HUES48 (cell line): Measurements from ENCODE around the gene CARD10.

ENCODE experiments used
- H3K27ac ChIP-seq: one replicate; pipeline ENCODE4 v1.7.0; 2013; ENCODE audit warnings: low read depth, low read length, inconsistent platforms
- H3K27me3 ChIP-seq: 2 replicates; pipeline ENCODE4 v1.6.1; 2013; ENCODE audit warnings: mild to moderate bottlenecking, low read length; ENCODE audit not compliant: control insufficient read depth, insufficient read depth
- H3K36me3 ChIP-seq: 2 replicates; pipeline ENCODE4 v1.6.1; 2013; ENCODE audit warnings: low read length; ENCODE audit not compliant: control insufficient read depth, insufficient read depth
- H3K4me1 ChIP-seq: 2 replicates; pipeline ENCODE4 v1.6.1; 2013; ENCODE audit warnings: mild to moderate bottlenecking, low read length; ENCODE audit not compliant: control insufficient read depth, insufficient read depth
- H3K4me3 ChIP-seq: 2 replicates; pipeline ENCODE4 v1.5.1; 2013; ENCODE audit warnings: mild to moderate bottlenecking, low read depth, low read length
- H3K9ac ChIP-seq: 2 replicates; pipeline ENCODE4 v1.6.1; 2013; ENCODE audit warnings: mild to moderate bottlenecking, low read depth, low read length, moderate library complexity
- H3K9me3 ChIP-seq: 2 replicates; pipeline ENCODE4 v1.6.1; 2013; ENCODE audit warnings: low read length; ENCODE audit not compliant: control insufficient read depth, insufficient read depth

Gene CARD10

DNA sequence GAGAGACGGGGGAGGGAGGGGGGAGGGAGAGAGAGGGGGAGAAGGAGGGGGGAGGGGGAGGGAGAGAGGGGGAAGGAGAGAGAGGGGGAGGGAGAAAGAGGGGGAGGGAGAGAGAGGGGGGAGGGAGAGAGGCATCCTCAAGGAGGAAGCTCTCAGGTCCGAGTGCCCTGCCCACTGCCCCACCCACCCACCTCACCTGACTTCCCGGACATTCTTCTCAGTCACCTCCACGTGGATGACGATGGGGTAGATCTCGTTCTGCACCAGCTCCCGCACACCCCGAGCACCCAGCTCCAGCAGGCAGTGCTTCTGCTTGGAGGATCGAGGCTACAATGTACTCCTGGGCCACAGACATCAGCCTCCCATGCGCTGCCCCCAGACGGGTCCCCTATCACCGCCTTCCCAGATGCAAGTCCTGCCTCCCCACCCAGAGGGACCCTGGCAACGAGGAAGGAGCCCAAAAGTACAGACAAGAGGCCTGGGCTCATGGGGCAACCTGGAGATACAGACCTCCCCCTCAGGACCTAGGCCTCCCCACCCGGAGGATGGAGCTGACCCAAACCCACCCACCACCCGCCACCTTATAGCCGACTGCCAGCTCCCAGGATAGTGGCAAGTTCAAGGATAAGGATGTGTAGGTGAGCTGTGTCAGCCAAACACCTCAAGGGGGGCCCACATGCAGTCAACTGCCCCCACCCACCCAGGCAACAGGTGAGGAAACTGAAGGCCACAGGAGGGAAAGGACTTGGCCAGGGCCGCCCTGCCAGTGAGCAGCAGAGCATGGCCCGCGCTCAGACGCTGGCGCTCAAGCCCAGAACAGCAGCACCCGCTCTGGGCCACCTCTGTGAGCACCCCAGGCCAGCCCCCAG lies 27.4 kb downstream of the CARD10 start:
- Histone ChIP-seq H3K36me3 (no peaks in the 10 kb centered on the region; the same call in 1 of the 2 replicates), H3K4me3 (no peak overlapping the region), H3K9me3 (no peaks in the 10 kb centered on the region), H3K27me3 (no peaks in the 10 kb centered on the region), H3K4me1 (peaks cover 4% of the 10 kb centered on the region; the same call in 1 of the 2 replicates), H3K9ac (no peak overlapping the region), H3K27ac (no peak overlapping the region)

DNA sequence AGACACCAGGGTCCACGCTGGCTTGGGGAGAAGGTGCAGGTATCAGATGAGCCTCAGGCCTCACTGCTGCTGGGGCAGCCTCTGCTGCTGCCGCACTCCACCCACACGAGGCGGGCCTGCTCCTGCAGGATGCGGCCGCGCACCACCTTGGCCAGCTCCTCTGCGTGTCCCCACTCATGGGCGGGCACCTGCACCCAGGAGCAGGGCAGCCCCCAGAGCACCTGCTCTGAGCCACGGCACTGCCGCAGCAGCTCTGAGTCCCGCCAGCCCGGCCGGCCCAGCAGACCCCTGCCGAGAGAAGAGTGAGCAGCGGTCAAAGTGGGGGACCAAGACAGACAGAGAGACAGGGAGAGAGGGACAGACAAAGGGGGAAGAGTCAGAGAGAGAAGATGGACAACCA lies 28.1 kb downstream of the CARD10 start:
- no peaks in the 10 kb centered on the region for H3K9me3 ChIP-seq
- no peak overlapping the region for H3K9ac ChIP-seq
- H3K4me1 ChIP-seq: peaks cover 4% of the 10 kb centered on the region; the same call in 1 of the 2 replicates
- no peaks in the 10 kb centered on the region; the same call in 1 of the 2 replicates for H3K36me3 ChIP-seq
- no peak overlapping the region for H3K27ac ChIP-seq
- H3K4me3 ChIP-seq: no peak overlapping the region
- H3K27me3 ChIP-seq: no peaks in the 10 kb centered on the region

DNA sequence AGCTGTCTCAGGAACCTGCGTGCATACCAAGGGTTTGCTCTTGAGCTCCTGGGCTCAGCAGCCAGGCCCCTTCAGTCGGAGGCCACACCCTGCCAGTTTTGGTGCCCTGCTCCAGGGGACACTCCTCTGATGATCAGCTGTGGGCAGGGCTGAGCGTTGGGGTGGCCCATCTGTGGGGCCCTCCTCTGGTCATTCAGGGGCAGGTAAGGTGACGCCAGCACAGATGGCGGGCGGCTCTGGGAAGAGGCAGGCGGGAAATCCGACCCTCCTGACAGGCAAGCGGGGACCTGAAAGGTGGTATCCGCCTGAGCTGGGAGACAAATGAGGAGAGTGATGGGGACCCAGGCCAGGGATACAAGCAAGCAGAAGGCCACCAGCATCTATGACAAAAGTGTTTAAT lies 29.2 kb downstream of the CARD10 start:
- Histone ChIP-seq H3K36me3 (no peaks in the 10 kb centered on the region; the same call in 1 of the 2 replicates), H3K9ac (no peak overlapping the region), H3K9me3 (no peaks in the 10 kb centered on the region), H3K4me3 (no peak overlapping the region), H3K27me3 (no peaks in the 10 kb centered on the region), H3K27ac (no peak overlapping the region), H3K4me1 (peaks cover 9% of the 10 kb centered on the region; the same call in 1 of the 2 replicates)

DNA sequence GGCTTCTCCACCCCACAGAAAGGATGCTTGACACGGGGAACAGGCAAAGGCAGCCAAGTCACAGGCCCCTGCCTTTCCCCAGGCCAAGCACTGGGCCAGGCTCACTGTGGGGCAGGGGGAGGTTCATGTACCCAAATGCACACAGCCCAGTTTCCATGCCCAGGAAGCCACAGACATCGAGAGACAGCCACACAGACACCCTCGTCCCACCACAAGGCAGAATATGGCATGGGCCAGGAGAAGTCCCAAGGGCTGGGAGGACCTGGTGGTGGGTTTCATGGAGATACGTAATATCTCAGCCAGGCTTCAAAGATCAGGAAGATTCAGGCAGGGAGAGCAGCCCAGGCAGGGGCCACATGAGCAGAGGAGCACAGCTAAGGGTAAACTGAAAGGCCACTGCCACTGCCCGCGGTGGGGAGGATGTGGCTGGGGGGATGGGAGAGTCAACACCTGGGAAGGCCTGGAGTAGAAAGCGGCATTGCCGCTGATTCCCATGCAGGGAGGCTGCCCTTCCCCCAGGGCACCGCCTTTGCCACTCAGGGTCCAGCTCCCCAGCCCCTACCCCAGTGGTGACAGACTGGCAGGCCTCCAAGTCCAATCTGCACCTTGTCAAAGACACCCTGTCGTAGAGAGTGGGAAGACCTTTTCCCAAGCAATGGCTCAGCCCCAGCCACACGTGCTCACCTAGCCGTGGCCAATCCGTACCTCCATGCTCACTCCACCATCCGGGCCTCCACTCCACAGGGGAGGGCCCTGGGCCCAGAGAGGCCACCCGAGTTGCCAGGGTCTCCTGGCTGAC lies 30.7 kb downstream of the CARD10 start:
- no peak overlapping the region for H3K27ac ChIP-seq
- no peaks in the 10 kb centered on the region; the same call in 1 of the 2 replicates for H3K36me3 ChIP-seq
- no peak overlapping the region for H3K4me3 ChIP-seq
- no peaks in the 10 kb centered on the region for H3K9me3 ChIP-seq
- H3K27me3 ChIP-seq: no peaks in the 10 kb centered on the region
- H3K9ac ChIP-seq: no peak overlapping the region
- H3K4me1 ChIP-seq: peaks cover 9% of the 10 kb centered on the region; the same call in 1 of the 2 replicates

DNA sequence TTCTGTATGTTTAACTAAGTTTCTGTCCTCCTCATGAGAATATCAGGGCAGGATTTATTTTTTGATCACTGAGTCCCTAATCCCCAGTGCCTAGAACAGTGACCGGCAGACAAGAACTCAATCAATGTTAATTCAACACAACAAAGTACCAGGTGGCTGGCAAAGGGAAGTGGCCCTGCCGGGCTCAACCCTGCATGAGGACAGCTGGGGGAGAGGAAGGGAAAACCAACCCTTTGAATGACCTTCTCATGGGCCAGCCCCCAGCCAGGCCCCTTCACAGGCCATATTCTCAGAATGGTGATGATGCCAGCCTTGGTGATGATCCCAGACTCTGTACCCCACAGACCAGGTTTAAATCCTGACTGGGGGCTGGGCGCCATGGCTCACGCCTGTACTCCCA lies 31.6 kb downstream of the CARD10 start:
- H3K27me3 ChIP-seq: no peaks in the 10 kb centered on the region
- H3K9ac ChIP-seq: no peak overlapping the region
- peaks cover 9% of the 10 kb centered on the region; the same call in 1 of the 2 replicates for H3K4me1 ChIP-seq
- H3K27ac ChIP-seq: no peak overlapping the region
- H3K36me3 ChIP-seq: no peaks in the 10 kb centered on the region; the same call in 1 of the 2 replicates
- H3K9me3 ChIP-seq: no peaks in the 10 kb centered on the region
- H3K4me3 ChIP-seq: no peak overlapping the region

DNA sequence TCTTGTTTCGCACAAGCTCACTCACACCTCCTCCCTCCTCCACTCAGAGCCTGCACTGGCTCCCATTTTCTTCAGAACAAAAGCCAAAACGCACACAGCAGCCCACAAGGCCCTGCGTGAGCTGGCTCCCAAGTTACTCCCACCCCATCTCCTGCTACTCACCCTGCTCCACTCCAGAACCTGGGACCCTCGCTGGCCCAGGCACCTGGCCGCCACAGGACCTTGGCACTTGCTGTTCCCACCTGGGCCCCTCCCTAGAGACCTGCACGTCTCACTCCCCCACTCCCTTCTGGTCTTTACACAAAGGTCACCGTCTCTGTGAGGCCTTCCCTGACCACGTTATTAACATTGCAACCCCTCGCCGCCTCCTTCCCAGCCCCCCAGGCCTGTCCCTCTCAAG lies 32.1 kb downstream of the CARD10 start:
- Histone ChIP-seq H3K36me3 (no peaks in the 10 kb centered on the region; the same call in 1 of the 2 replicates), H3K9ac (no peak overlapping the region), H3K27me3 (no peaks in the 10 kb centered on the region), H3K4me3 (no peak overlapping the region), H3K27ac (no peak overlapping the region), H3K9me3 (no peaks in the 10 kb centered on the region), H3K4me1 (peaks cover 9% of the 10 kb centered on the region; the same call in 1 of the 2 replicates)

DNA sequence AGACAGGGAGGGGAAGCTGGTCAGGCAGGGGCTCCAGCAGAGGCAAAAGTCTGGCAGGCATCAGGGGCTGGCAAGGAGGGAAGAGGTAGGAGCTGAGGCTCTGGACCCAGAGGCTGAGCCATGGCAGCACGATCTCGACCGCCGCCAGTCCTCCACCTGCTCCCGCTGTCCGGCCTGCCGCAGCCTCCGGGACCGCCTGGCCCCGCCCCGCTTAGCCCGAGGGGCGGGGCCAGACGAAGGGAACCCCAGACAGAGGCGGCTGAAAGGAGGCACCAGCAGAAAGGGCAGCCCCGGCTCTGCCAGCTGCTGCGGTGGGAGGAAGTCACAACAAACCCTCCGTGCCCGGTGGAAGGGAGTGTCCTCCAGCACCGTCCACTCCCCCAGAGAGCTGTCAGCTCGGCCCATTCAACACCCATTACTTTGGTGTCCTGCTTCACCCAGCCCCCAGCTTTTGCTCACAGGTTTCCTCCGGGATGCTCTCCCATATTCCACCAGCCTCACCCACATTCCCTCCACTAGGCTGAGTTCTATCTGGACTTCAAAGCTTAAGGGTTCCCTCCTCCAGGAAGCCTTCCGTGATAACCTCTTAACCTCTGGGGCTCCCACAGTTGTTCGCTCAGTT lies 32.9 kb downstream of the CARD10 start, which contains the start of gene MFNG:
Gene MFNG (minus strand): TSS at position 161 of the 622 bp plus-strand sequence. CDS start 207 bp downstream, outside the sequence.
- peak within 1 kb of the TSS; percentile 35; the same call in 1 of the 2 replicates for H3K4me3 ChIP-seq
- peaks cover 9% of the 10 kb centered on the region; the same call in 1 of the 2 replicates for H3K4me1 ChIP-seq
- H3K36me3 ChIP-seq: no peaks in the 10 kb centered on the region; the same call in 1 of the 2 replicates
- no peaks in the 10 kb centered on the region for H3K27me3 ChIP-seq
- no peaks in the 10 kb centered on the region for H3K9me3 ChIP-seq
- no peak within 1 kb of the TSS for H3K9ac ChIP-seq
- no peak within 1 kb of the TSS for H3K27ac ChIP-seq

DNA sequence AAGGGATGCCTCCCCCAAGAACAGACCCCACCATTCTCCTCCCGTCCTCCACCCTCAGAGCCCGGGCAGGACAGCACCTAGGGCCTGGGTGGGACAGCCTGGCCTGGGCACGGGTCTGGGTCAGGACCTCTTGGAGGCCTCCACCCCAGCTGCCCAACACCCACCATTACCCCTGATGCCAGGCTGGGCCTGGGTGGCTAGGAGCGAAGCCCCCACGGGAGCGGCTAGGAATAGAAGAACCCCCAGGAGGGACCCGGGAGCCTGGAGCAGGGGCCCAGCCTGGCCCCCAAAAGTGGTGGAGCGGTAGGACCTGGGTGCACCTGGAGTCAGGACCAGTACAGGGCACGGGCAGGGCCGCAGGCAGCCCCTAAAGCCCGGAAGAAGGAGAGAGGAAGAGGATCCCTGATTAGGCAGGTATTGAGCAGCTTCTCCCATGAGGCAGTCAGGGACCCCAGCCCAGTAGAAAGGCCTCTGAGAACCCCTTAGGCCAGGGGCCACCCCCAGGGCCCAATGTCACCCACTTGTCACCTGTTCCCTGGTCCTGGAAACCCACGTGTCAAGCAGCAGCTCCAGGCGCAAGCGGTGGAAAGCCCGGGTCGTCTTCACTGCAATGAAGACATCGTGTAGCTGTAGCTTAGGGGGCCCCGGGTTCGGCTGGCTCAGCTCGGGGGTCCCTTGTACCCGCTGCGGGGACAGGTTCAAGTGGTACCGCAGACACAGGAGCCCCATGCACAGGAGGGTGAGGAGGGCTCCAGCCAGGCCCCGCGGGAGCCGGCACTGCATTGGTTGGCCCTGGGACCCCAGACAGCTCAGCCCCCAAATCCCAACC lies 33.6 kb downstream of the CARD10 start:
- no peaks in the 10 kb centered on the region for H3K9me3 ChIP-seq
- no peaks in the 10 kb centered on the region; the same call in 1 of the 2 replicates for H3K36me3 ChIP-seq
- H3K9ac ChIP-seq: no peak overlapping the region
- H3K4me3 ChIP-seq: no peak overlapping the region
- H3K4me1 ChIP-seq: peaks cover 9% of the 10 kb centered on the region; the same call in 1 of the 2 replicates
- H3K27me3 ChIP-seq: no peaks in the 10 kb centered on the region
- no peak overlapping the region for H3K27ac ChIP-seq

DNA sequence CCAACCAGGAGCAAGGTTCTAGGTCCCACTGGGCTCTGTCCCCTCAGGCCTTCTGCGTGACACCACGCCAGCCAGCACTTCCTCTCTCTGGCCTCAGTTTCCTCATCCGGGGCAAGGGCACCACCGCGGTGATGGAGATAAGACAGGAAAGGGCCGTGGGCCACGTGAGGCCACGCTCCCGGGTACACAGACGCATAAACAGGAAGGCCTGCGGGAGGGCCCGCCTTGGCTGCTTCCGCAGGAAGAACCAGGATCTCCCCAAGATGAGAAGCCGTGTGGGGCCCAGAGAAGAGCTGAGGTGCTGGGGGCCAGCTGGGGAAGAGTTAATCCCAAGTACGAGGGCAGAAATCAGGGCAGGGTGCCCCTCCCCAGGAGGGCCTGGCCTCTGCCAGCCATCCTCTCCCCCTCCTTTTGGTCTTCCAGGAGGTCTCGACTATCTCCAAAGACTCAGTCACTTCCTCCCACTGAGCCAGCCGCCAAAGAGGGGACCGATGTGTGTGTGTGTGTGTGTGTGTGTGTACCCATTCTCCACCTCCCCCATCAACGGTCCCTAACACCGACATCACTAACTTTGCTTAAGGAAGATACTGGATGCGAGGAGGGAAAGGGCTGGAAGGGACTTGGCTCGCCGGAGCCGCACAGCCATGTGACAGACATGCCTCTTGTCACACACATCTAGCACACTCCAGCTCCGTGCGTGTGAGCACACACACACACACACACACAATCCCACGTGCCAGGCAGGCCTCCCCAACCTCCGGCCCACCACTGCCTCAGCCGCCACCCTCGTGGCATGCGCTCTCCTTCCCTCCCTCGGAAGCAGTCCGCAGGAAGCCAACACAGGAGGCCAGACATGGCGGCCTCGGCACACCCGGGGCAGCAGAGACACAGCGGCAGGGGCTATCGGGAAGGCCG lies 34.5 kb downstream of the CARD10 start:
- no peaks in the 10 kb centered on the region for H3K36me3 ChIP-seq
- no peaks in the 10 kb centered on the region for H3K9me3 ChIP-seq
- no peak overlapping the region for H3K27ac ChIP-seq
- H3K4me1 ChIP-seq: peaks cover 9% of the 10 kb centered on the region; the same call in 1 of the 2 replicates
- no peak overlapping the region for H3K4me3 ChIP-seq
- no peak overlapping the region for H3K9ac ChIP-seq
- no peaks in the 10 kb centered on the region for H3K27me3 ChIP-seq
